HepG2 (cell line): ENCODE measurements around the gene PYGB. TPM values are rescaled to one million over a fixed set of nuclear protein-coding genes. Genes with fewer than 3 reads are reported as not detected.
A peak's percentile ranks its signal among the peaks of the same experiment; 100 is the strongest.

Experiments
- ATAC-seq: fragments of 200-7000 bp; cut with Tn5 transposase; 3 replicates; pipeline ENCODE4 v1.9.1; 2020; ENCODE audit warnings: mild to moderate bottlenecking, moderate library complexity
- BruUV-seq: library from RNA; stranded (reverse); fragments of 400-500 nt; replicated peaks from 2 replicates; lab custom pipeline; 2021; lab: Mats Ljungman, UMichigan
- CTCF ChIA-PET: fragments of 300-600 bp; formaldehyde crosslinking; extraction: SDS; loops from one replicate; lab custom pipeline; 2021; ENCODE audit warnings: low total read pairs, inconsistent platforms, low intra/inter-chr PET ratio; lab: Yijun Ruan, JAX
- POLR2A ChIA-PET: fragments of 350-600 bp; sonication (Branson Sonifier 250); formaldehyde crosslinking; loops from one replicate; lab custom pipeline; 2020; ENCODE audit warnings: antibody characterized with exemption, inconsistent platforms; lab: Yijun Ruan, JAX
- DNase-seq: peaks from one replicate; pipeline ENCODE4 v3.0.0-alpha.2; 2015; ENCODE audit warnings: low spot score
- FAIRE-seq: peaks from 3 replicates; lab custom pipeline; 2011; peaks lifted over from hg19 to GRCh38; lab: Jason Lieb, UNC
- H2AFZ ChIP-seq: one replicate; pipeline ENCODE4 v1.6.1; 2011; ENCODE audit warnings: low read length, inconsistent platforms
- H3K27ac ChIP-seq: fragments of 300-600 bp; 3 replicates; pipeline ENCODE4 v1.8.0; 2011; ENCODE audit warnings: mixed run types, mild to moderate bottlenecking, mixed read lengths, low read length, inconsistent platforms; ENCODE audit not compliant: insufficient read depth; ENCODE audit errors: extremely low read length
- H3K27me3 ChIP-seq, 2 experiments: fragments of 200-600 bp in 1 of 2; 2 replicates in 1 of 2; 3 replicates in 1 of 2; pipeline versions ENCODE4 v1.6.0 to v1.8.0; 2011; ENCODE audit warnings: low read length in 2 of 2, mild to moderate bottlenecking in 2 of 2, moderate library complexity in 2 of 2, inconsistent platforms in 1 of 2; ENCODE audit not compliant: insufficient read depth in 2 of 2, control insufficient read depth in 1 of 2
- H3K36me3 ChIP-seq, 2 experiments: fragments of 200-600 bp in 1 of 2; replicated peaks in 1 of 2; 2 replicates in 1 of 2; 3 replicates in 1 of 2; pipeline versions ENCODE4 v1.5.1 to v1.8.0; 2011; ENCODE audit warnings: low read length in 2 of 2, inconsistent platforms in 1 of 2; ENCODE audit not compliant: insufficient read depth in 2 of 2, control insufficient read depth in 1 of 2
- H3K4me1 ChIP-seq: 2 replicates; pipeline ENCODE4 v1.5.1; 2012; ENCODE audit warnings: low read length, inconsistent platforms; ENCODE audit not compliant: insufficient read depth
- H3K4me2 ChIP-seq: 2 replicates; pipeline ENCODE4 v1.6.0; 2011; ENCODE audit warnings: low read depth, low read length, inconsistent platforms
- H3K4me3 ChIP-seq, 3 experiments: fragments of 200-600 bp in 1 of 3; sonication (generic), shearing (Covaris generic) in 1 of 3; replicated peaks in 1 of 3; 2 replicates each; pipeline ENCODE4 v1.5.1; 2011 to 2016; ENCODE audit warnings: low read length in 3 of 3, inconsistent platforms in 2 of 3, low read depth in 2 of 3, mild to moderate bottlenecking in 2 of 3, control low read depth in 1 of 3, mixed read lengths in 1 of 3; ENCODE audit not compliant: insufficient read depth in 1 of 3
- H3K79me2 ChIP-seq: one replicate; pipeline ENCODE4 v1.6.1; 2011; ENCODE audit warnings: low read length, inconsistent platforms; ENCODE audit not compliant: insufficient read depth
- H3K9ac ChIP-seq: 2 replicates; pipeline ENCODE4 v1.6.0; 2011; ENCODE audit warnings: mild to moderate bottlenecking, low read depth, low read length, inconsistent platforms; ENCODE audit not compliant: insufficient read depth
- H3K9me3 ChIP-seq: 2 replicates; pipeline ENCODE4 v1.5.1; 2012; ENCODE audit warnings: mild to moderate bottlenecking, low read length
- H4K20me1 ChIP-seq: 2 replicates; pipeline ENCODE4 v1.6.0; 2011; ENCODE audit warnings: inconsistent platforms, mild to moderate bottlenecking, low read length, moderate library complexity; ENCODE audit not compliant: insufficient read depth
- ARID4A ChIP-seq: sonication (generic); formaldehyde crosslinking; IDR thresholded peaks from 2 replicates; pipeline ENCODE4 v1.5.0; 2020; ENCODE audit warnings: mild to moderate bottlenecking, missing genetic modification reagents, borderline replicate concordance
- BCL3 ChIP-seq: sonication (generic); formaldehyde crosslinking; IDR thresholded peaks from 2 replicates; pipeline ENCODE4 v1.5.1; 2020; ENCODE audit warnings: mild to moderate bottlenecking, missing genetic modification reagents, moderate library complexity
- LCORL ChIP-seq, 2 experiments: fragments of 450-650 bp in 1 of 2; sonication (generic) in 1 of 2; formaldehyde crosslinking in 1 of 2; IDR thresholded peaks; 2 replicates each; pipeline versions ENCODE4 v1.5.0 to v1.6.1; 2017 to 2020; ENCODE audit warnings: antibody characterized with exemption in 1 of 2, missing genetic modification reagents in 1 of 2
- ZBTB40 ChIP-seq, 2 experiments: fragments of 450-650 bp in 1 of 2; sonication (generic) in 1 of 2; formaldehyde crosslinking in 1 of 2; IDR thresholded peaks; 2 replicates each; pipeline versions ENCODE4 v1.6.1 to v1.8.0; 2016 to 2022; ENCODE audit warnings: antibody characterized with exemption in 1 of 2, mild to moderate bottlenecking in 1 of 2, missing genetic modification reagents in 1 of 2
- ZNF572 ChIP-seq: sonication (generic); formaldehyde crosslinking; IDR thresholded peaks from 2 replicates; pipeline ENCODE4 v1.5.1; 2020; ENCODE audit warnings: mild to moderate bottlenecking, missing genetic modification reagents
- WGBS: methylation state at CpG from one replicate; pipeline ENCODE4 v1.1.6; 2017; ENCODE audit warnings: low lambda C conversion rate; 5-methylcytosine and 5-hydroxymethylcytosine counted together
- in situ Hi-C: cut with HindIII; loops from 2 replicates; pipeline ENCODE4 v1.10.0; 2017; ENCODE audit warnings: low pct_unique_long_range_greater_than_20kb; ENCODE audit not compliant: extremely low pct_ligation_motif_present
- intact Hi-C: fragments of 100-400 bp; cut with micrococcal nuclease; formaldehyde crosslinking; loops from one replicate; pipeline ENCODE4 v1.10.0; 2022; ENCODE audit not compliant: unreplicated experiment
- polyA plus RNA-seq, 8 experiments: library from polyadenylated mRNA; depleted of rRNA in 3 of 8; stranded (reverse) in 7 of 8; unstranded in 1 of 8; fragments of >200 nt; fragmentation: Illumina TruSeq in 4 of 8; extraction: Trizol in 4 of 8; gene quantifications; 2 replicates each; pipeline versions ENCODE4 v1.2.1 to v1.2.3, GENCODE V29; 2011 to 2016; ENCODE audit warnings: low read depth in 4 of 8, missing spikeins in 1 of 8, mixed read lengths in 1 of 8; ENCODE audit not compliant: insufficient read depth in 1 of 8
- total RNA-seq, 5 experiments: library from RNA; depleted of rRNA; stranded (reverse); fragments of >200 nt; fragmentation: Illumina TruSeq; extraction: Trizol; gene quantifications; 2 replicates each; pipeline ENCODE4 v1.2.3, GENCODE V29; 2016; ENCODE audit warnings: low read depth in 1 of 5

The PYGB gene
- total and polyA plus RNA-seq, 2 of the 13 experiments (the other 11 are each of a cell fraction or from before 2014, with no cell fraction given): 24.2 to 86.3 TPM

GRCh38 chr20:25222461-25223178 is 25.3 kb upstream of the PYGB start:
- no peaks in the 10 kb centered on the region for H3K9me3 ChIP-seq
- ChIA-PET CTCF (interaction anchor here (1.4 kb wide), 1 partner anchor 25 kb away, joined by 11 read pairs; the partner anchor contains the start of gene PYGB), POLR2A (interaction anchor here (2.2 to 6.5 kb wide), 3 partner anchors 10 to 27 kb away, joined by 9 to 72 read pairs (median 15); partner anchors contain the start of genes ENTPD6 and PYGB)
- H3K36me3 ChIP-seq: peaks cover 15 to 32% of the 10 kb centered on the region in 2 experiments
- no peaks in the 10 kb centered on the region for H3K27me3 ChIP-seq
- BruUV-seq: no TSS peak
- FAIRE-seq (no peak), ATAC-seq (peak; percentile 39), DNase-seq (no peak)
- H3K79me2 ChIP-seq: no peaks in the 10 kb centered on the region
- H3K4me1 ChIP-seq: peaks cover 44% of the 10 kb centered on the region
- peak overlapping the region; percentile 29; the same call in 1 of the 2 replicates for H3K9ac ChIP-seq
- no peaks in the 10 kb centered on the region for H4K20me1 ChIP-seq
- H2AFZ ChIP-seq: no peak overlapping the region
- intact Hi-C loops (loop anchor here (1.0 to 2.0 kb wide), 2 partner anchors 25 to 28 kb away; partner anchors contain the start of gene ENTPD6), in situ Hi-C loops (no loop called here)
- no peak overlapping the region; the same call in 1 of the 2 replicates for H3K4me2 ChIP-seq
- WGBS: 72% methylated on average over 20 of the region's 21 CpGs
- no peak overlapping the region for H3K4me3 ChIP-seq
- peak overlapping the region; percentile 54 for H3K27ac ChIP-seq
- TF ChIP-seq ARID4A: peak; percentile 62; the same call in 1 of the 2 replicates
- 0 out of 2 replicates have a peak, but pooled peaks have one; percentile 22 for TF ChIP-seq ZNF572
- TF ChIP-seq ZBTB40 (IDR thresholded peaks at IDR 0.05): no peak
- TF ChIP-seq ZBTB40 (CRISPR knock-in tag; IDR thresholded peaks at IDR 0.05): no peak
- no peak for TF ChIP-seq LCORL (IDR thresholded peaks at IDR 0.05)
- 0 out of 2 replicates have a peak, but pooled peaks have one; percentile 13 for TF ChIP-seq LCORL (CRISPR knock-in tag; IDR thresholded peaks at IDR 0.05)
- 0 out of 2 replicates have a peak, but pooled peaks have one; percentile 25 for TF ChIP-seq BCL3 (CRISPR knock-in tag)
